OCI-LY7 (cell line): ENCODE results near the gene EME1. TPM values are rescaled to one million over a fixed set of nuclear protein-coding genes. Genes with fewer than 3 reads are reported as not detected.

ENCODE experiments used
- BruUV-seq: library from RNA; stranded (reverse); fragments of 400-500 nt; replicated peaks from 2 replicates; lab custom pipeline; 2021; lab: Mats Ljungman, UMichigan
- CTCF ChIA-PET: fragments of 300-600 bp; sonication (Branson Sonifier 250); formaldehyde crosslinking; loops from one replicate; lab custom pipeline; 2022; ENCODE audit warnings: antibody characterized with exemption; ENCODE audit not compliant: unreplicated experiment; lab: Charles Lee
- POLR2A ChIA-PET: fragments of 300-600 bp; sonication (Branson Sonifier 250); formaldehyde crosslinking; loops from one replicate; lab custom pipeline; 2022; ENCODE audit warnings: antibody characterized with exemption; lab: Charles Lee
- DNase-seq: peaks from one replicate; pipeline ENCODE4 v3.0.0-alpha.2; 2015; ENCODE audit warnings: low spot score
- H2AFZ ChIP-seq: fragments of 200-600 bp; sonication (generic), shearing (Covaris generic); 2 replicates; pipeline ENCODE4 v1.6.1; 2014; ENCODE audit warnings: mild to moderate bottlenecking, antibody characterized with exemption, low read length, moderate library complexity
- H3K27ac ChIP-seq: fragments of 200-600 bp; sonication (generic); 2 replicates; pipeline ENCODE4 v1.5.1; 2014; ENCODE audit warnings: mixed run types, low read depth, mild to moderate bottlenecking, moderate library complexity, low read length, inconsistent platforms; ENCODE audit not compliant: poor library complexity, severe bottlenecking
- H3K36me3 ChIP-seq: fragments of 200-600 bp; sonication (generic); 2 replicates; pipeline ENCODE4 v1.6.1; 2014; ENCODE audit warnings: mild to moderate bottlenecking, antibody characterized with exemption, low read length, moderate library complexity, mixed read lengths; ENCODE audit not compliant: insufficient read depth
- H3K4me1 ChIP-seq: fragments of 200-600 bp; sonication (generic); 2 replicates; pipeline ENCODE4 v1.5.1; 2014; ENCODE audit warnings: mild to moderate bottlenecking, low read length; ENCODE audit not compliant: insufficient read depth, poor library complexity, severe bottlenecking
- H3K4me2 ChIP-seq: fragments of 200-600 bp; sonication (generic); 2 replicates; pipeline ENCODE4 v1.6.1; 2014; ENCODE audit warnings: mild to moderate bottlenecking, low read length
- H3K4me3 ChIP-seq: fragments of 200-600 bp; sonication (generic); 2 replicates; pipeline ENCODE4 v1.5.1; 2014; ENCODE audit warnings: mild to moderate bottlenecking, low read depth, low read length; ENCODE audit not compliant: poor library complexity, severe bottlenecking
- H3K79me2 ChIP-seq: fragments of 200-600 bp; sonication (generic); 2 replicates; pipeline ENCODE4 v1.6.1; 2016; ENCODE audit warnings: low read depth, mild to moderate bottlenecking, low read length, moderate library complexity, mixed read lengths; ENCODE audit not compliant: insufficient read depth
- H3K9me2 ChIP-seq: fragments of 200-600 bp; sonication (generic); 2 replicates; pipeline ENCODE4 v1.6.1; 2016; ENCODE audit warnings: mild to moderate bottlenecking, low read length, mixed read lengths; ENCODE audit not compliant: insufficient read depth
- H3K9me3 ChIP-seq: fragments of 200-600 bp; sonication (generic); 2 replicates; pipeline ENCODE4 v1.6.1; 2014; ENCODE audit warnings: mild to moderate bottlenecking, mixed run types, low read length, mixed read lengths
- H4K20me1 ChIP-seq: fragments of 200-600 bp; sonication (generic); 2 replicates; pipeline ENCODE4 v1.6.1; 2014; ENCODE audit warnings: mild to moderate bottlenecking, antibody characterized with exemption, low read length, moderate library complexity, mixed read lengths; ENCODE audit not compliant: insufficient read depth
- EZH2phosphoT487 ChIP-seq: fragments of 200-600 bp; sonication (generic); IDR thresholded peaks from 2 replicates; pipeline ENCODE4 v1.6.1; 2018; ENCODE audit warnings: low read depth, borderline replicate concordance, mild to moderate bottlenecking, mixed run types, antibody characterized with exemption, low read length, moderate library complexity, mixed read lengths
- intact Hi-C: fragments of 100-400 bp; cut with micrococcal nuclease; formaldehyde crosslinking; loops from one replicate; pipeline ENCODE4 v1.10.0; 2022; ENCODE audit not compliant: unreplicated experiment
- total RNA-seq, 2 experiments: library from RNA; depleted of rRNA in 1 of 2; stranded (reverse); fragments of >200 nt in 1 of 2; shearing (Covaris generic) in 1 of 2; gene quantifications; 2 replicates each; pipeline ENCODE4 v1.2.3, GENCODE V29; 2014 to 2022
- TF ChIP-seq, protein P1 (sequence below): fragments of 200-600 bp; sonication (generic); conservative IDR thresholded peaks from 2 replicates; pipeline ENCODE4 v1.5.1; 2014; ENCODE audit warnings: mild to moderate bottlenecking, antibody characterized with exemption, low read length, moderate library complexity, mixed read lengths

The EME1 gene
- total RNA-seq, 2 experiments from 2014 or later = 25.2 to 34.2 TPM

DNA sequence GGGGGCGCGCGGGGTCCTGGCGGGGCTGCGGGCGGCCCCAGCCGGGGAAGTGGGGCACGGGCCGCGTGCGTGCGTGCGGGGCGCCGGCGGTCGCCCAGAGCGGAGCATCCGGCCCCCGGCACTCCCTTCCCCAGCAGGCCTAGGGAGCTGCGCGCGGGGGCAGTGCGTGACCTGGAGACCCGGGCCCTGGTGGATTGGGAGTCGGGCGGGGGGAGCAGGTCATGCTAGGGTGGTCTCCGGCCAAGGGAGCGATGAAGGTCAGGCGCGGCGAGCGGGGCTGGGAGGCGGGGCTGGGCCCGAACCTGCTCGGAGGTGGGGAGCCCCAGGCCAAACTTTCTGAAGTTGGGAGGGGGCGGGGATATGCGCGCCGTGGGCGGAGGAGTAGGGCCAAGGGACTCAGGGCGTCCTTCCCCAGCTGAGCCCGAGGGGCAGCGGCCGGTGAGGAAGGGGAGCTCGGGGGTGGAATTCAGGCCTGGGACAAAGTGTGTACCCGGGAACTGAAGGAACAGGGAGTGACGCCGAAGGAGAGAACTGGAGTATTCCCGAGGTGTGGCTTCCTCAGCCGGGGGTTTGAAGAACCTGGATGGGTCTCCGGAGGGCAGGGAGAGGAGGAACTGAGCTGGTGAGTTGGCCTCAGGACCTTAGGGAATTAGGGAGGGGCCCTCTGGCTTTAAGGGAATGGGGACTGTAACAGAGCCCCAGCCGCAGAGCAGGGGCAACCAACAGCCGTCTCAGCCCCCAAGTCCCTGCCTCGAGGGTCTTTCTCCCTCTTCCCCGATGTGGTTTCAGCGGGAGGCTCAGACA is 26.5 kb upstream of the EME1 start:
- no peaks in the 10 kb centered on the region for H4K20me1 ChIP-seq
- peak overlapping the region; percentile 47; the same call in 1 of the 2 replicates for H2AFZ ChIP-seq
- intact Hi-C loops = loop anchor here (5.0 kb wide), 1 partner anchor 131 kb away; the partner anchor contains the start of gene RSAD1
- no peaks in the 10 kb centered on the region for H3K9me3 ChIP-seq
- peak overlapping the region; percentile 98 for H3K4me2 ChIP-seq
- CTCF ChIA-PET = no interaction called here
- no TSS peak for BruUV-seq
- TF ChIP-seq, protein P1, sequence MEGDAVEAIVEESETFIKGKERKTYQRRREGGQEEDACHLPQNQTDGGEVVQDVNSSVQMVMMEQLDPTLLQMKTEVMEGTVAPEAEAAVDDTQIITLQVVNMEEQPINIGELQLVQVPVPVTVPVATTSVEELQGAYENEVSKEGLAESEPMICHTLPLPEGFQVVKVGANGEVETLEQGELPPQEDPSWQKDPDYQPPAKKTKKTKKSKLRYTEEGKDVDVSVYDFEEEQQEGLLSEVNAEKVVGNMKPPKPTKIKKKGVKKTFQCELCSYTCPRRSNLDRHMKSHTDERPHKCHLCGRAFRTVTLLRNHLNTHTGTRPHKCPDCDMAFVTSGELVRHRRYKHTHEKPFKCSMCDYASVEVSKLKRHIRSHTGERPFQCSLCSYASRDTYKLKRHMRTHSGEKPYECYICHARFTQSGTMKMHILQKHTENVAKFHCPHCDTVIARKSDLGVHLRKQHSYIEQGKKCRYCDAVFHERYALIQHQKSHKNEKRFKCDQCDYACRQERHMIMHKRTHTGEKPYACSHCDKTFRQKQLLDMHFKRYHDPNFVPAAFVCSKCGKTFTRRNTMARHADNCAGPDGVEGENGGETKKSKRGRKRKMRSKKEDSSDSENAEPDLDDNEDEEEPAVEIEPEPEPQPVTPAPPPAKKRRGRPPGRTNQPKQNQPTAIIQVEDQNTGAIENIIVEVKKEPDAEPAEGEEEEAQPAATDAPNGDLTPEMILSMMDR = no peak
- no peak for TF ChIP-seq EZH2phosphoT487
- POLR2A ChIA-PET = interaction anchor here (1.3 kb wide), 1 partner anchor 15 kb away, joined by 4 read pairs; no protein-coding TSS in a partner anchor
- no peaks in the 10 kb centered on the region for H3K9me2 ChIP-seq
- H3K4me1 ChIP-seq = peaks cover 16% of the 10 kb centered on the region
- H3K27ac ChIP-seq = no peak overlapping the region
- no peak for DNase-seq
- H3K36me3 ChIP-seq = no peaks in the 10 kb centered on the region
- peak overlapping the region; percentile 82 for H3K4me3 ChIP-seq
- H3K79me2 ChIP-seq = no peaks in the 10 kb centered on the region; the same call in 1 of the 2 replicates

GRCh38 chr17:50347117-50347893 is 25.7 kb upstream of the EME1 start:
- no TSS peak for BruUV-seq
- Histone ChIP-seq H3K27ac (no peak overlapping the region), H3K4me3 (peak overlapping the region; percentile 82)

More at GRCh38 chr17:50347117-50347893, 25.7 kb upstream of the EME1 start:
- POLR2A ChIA-PET = interaction anchor here (1.3 kb wide), 1 partner anchor 14 kb away, joined by 4 read pairs; no protein-coding TSS in a partner anchor
- H3K36me3 ChIP-seq = no peaks in the 10 kb centered on the region
- no peaks in the 10 kb centered on the region; the same call in 1 of the 2 replicates for H3K79me2 ChIP-seq
- H3K9me3 ChIP-seq = no peaks in the 10 kb centered on the region
- no peak for TF ChIP-seq EZH2phosphoT487
- TF ChIP-seq, protein P1 = no peak
- intact Hi-C loops = loop anchor here (5.0 kb wide), 1 partner anchor 130 kb away; the partner anchor contains the start of gene RSAD1
- H2AFZ ChIP-seq = no peak overlapping the region; the same call in 1 of the 2 replicates
- peaks cover 16% of the 10 kb centered on the region for H3K4me1 ChIP-seq
- H4K20me1 ChIP-seq = no peaks in the 10 kb centered on the region
- H3K9me2 ChIP-seq = no peaks in the 10 kb centered on the region
- H3K4me2 ChIP-seq = peak overlapping the region; percentile 98
- no peak for DNase-seq
- CTCF ChIA-PET = no interaction called here
